HK-2 (cell line): Measurements from ENCODE around the gene RHBDF2.
"Not testable (repeated sequence)": the region's sequence is repeated elsewhere in the genome, so short reads cannot be mapped to it uniquely, and the experiment has no call there.

Experiments used
- DNase-seq: peaks from one replicate; pipeline ENCODE4 v3.0.0-alpha.2; 2018; ENCODE audit not compliant: unreplicated experiment

RHBDF2 gene

DNA sequence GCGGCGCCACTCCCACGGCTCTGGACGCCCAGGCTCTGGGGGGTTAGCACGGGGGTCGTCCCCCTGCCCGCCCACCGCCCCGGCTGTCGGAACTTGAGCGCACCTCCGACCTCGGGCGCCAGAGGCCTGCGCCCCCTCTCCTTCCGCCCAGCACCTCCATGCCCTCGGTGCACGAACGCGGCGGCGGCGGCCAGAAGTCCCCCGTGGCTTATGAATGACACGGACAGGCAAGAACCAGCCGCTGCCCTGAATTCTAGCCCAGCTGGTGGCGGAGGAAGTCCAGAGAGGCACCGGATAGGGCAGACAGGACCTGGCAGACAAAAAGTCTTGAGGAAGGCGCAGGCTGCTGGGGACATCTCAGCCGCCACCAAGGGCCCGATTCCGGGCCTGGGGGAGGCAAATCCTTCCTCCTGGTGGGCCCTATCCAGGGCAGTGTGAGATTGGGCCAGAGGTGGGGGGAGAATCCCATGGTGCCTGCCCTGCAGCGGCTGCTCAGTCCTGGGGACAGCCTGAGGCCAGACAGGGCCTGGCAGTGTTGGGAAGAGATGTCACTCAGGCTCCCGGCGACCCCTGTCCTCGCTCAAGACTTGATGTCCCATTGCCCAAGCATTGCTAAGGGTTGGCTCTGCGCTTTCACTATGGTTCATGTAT is 37.2 kb upstream of the RHBDF2 start:
- DNase-seq = no peak

GRCh38 chr17:76537578-76538280 is 36.5 kb upstream of the RHBDF2 start, which contains the start of gene CYGB:
TSS of gene CYGB (minus strand) at chr17:76537709. CDS start at chr17:76537542, 167 bp downstream.
- no peak for DNase-seq

DNA sequence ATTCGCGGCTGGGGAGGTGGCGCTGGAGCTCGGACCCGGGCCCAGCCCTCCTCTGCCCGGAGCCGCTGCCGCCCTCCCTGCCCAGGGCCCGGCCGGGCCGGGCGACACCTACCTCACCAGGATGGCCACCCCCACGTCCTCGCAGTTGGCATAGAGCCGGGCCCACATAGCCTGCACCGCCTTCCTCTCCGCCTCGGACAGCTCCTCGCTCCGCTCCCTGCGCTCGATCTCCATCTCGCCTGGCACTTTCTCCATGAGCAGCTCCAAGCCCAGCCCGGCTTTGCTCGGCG is 36.0 kb upstream of the RHBDF2 start:
- no peak for DNase-seq

GRCh38 chr17:76536511-76537287 is 35.5 kb upstream of the RHBDF2 start:
- no peak for DNase-seq

GRCh38 chr17:76535788-76536510 is 34.7 kb upstream of the RHBDF2 start:
- no peak for DNase-seq

- no peak for DNase-seq
Measured at GRCh38 chr17:76534831-76535732, 33.9 kb upstream of the RHBDF2 start.

DNA sequence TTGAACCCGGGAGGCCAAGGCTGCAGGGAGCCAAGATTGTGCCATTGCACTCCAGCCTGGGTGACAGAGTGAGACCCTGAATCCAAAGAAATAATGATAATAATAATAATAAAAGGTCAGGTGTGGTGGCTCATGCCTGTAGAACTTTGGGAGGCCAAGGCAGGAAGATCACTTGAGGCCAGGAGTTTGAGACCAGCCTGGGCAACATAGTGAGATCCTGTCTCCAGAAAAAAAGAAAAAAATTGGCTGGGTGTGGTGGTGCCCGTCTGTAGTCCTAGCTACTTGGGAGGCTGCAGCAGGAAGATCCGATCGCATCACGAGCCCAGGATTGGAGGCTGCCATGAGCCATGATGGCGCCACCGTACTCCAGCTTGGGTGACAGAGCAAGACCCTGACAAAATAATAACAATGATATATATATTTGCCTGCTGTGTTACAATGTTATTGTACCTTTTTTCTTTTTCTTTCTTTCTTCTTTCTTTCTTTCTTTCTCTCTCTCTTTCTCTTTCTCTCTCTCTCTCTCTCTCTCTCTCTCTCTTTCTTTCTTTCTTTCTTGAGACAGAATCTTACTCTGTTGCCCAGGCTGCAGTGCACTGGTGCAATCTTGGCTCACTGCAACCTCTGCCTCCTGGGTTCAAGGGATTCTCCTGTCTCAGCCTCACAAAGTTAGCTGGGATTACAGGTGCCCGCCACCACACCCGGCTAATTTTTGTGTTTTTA is 32.6 kb upstream of the RHBDF2 start:
- DNase-seq = not testable (repeated sequence)

DNA sequence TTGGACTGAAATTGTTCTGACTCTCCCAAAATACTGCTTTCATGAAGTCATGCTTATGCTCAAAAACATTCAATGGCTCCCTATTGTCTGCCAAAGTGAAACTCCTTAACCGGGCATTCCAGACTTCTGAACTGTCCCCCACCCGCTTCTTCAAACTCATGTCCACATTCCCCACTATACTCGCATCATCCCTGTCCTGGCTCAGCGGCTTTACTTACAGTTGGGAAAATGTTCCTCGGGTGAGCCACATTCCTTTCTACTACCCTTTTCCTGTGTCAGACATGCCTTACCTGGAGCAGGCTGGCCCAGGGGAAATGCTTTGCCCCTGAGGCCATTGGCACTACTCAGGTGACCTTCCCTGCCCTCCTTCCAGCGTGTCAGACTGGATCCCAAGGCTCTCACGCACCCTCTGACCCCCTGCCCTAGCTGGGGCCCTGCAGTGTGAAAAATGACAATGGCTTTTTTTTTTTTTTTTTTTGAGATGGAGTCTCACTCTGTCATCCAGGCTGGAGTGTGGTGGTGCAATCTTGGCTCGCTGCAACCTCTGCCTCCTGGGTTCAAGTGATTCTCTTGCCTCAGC is 30.9 kb upstream of the RHBDF2 start:
- DNase-seq = no peak

DNA sequence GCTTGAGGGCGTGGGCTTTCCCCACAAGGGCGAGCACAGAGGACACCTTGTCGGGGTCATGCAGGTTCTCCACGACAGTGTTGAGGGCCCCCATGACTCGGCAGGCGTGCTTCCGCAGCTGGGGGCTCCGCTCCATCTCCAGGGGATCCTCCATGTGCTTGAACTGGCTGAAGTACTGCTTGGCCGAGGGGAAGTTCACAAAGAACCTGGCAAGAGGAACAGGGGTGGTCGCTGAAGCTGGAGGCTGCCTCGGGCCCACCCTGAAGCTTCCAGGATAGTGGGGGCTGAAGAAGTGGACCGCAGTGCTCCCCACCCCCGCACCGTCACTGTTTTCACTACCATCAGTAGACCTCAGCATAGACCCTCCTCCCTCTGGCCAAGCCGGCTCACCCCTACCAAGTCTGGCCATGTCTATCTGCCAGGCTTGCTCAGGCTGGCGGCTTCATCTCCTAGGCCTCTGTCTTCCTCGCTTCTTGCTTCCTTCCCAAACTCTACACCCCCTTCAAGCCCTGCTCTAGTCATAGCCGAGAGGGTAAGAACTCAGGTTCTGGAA is 30.3 kb upstream of the RHBDF2 start:
- no peak for DNase-seq

DNA sequence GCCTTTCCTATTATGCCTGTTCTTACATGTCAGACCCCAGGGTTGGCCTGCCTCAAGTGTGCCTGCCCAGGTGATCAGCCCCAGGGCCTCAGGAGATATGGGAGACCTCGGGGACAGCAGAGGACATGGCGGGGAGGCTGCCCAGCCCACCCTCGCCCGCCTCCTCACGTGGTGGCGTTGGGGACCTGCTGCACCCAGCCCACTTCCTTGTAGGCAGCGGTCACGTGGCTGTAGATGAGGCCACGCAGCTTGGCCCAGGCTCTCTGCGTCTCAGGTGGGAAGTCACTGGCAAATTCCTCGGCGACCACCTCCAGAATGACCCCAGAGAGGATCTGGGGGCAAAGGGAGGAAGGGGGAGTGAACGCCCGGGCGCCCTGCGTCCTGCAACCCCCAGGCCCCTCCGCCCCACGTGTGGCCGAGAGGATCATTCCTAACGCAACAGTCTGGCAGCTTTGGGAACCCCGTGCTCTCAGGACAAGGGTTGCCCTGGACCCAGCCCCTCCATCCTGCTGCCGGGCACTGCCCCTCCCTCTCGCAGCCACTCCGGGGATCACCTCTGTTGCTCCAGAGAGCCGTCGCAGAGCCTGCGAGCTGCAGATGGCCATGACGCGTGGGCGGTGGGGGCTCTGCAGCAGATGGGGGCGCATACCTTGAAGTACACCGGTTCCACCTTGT is 29.7 kb upstream of the RHBDF2 start:
- DNase-seq = no peak

DNA sequence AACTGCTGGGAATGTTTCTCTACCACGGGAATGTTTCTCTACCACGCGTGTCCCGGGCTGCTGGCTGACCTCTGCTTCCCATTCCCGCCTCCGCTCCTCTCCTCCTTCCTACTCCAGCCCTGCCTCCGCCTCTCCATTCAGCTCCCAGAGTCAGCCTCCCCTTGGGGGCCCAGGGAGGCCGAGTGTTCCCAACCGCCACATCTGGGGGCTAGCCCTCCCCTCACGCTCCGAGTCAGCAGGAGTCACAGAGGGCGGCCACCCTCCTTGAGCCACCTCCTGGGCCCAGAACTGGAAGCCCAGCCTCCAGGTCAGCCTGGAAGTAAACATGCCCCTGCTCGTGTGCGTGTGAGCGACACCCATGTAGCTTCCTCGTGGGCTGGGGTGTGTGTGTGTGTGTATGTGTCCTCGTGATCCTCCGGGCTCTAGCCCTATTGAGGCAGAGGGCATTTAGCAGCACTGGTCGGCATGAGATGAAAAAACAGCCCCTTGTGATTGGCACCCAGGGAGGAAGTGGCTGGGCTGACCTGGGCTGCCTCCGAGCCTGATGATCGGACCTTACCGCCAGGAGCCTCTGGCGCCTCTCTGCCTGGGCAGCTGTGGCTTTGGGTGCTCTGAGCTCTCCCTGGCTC is 29.0 kb upstream of the RHBDF2 start:
- peak; percentile 33 for DNase-seq

GRCh38 chr17:76529224-76530094 is 28.2 kb upstream of the RHBDF2 start:
- no peak for DNase-seq

DNA sequence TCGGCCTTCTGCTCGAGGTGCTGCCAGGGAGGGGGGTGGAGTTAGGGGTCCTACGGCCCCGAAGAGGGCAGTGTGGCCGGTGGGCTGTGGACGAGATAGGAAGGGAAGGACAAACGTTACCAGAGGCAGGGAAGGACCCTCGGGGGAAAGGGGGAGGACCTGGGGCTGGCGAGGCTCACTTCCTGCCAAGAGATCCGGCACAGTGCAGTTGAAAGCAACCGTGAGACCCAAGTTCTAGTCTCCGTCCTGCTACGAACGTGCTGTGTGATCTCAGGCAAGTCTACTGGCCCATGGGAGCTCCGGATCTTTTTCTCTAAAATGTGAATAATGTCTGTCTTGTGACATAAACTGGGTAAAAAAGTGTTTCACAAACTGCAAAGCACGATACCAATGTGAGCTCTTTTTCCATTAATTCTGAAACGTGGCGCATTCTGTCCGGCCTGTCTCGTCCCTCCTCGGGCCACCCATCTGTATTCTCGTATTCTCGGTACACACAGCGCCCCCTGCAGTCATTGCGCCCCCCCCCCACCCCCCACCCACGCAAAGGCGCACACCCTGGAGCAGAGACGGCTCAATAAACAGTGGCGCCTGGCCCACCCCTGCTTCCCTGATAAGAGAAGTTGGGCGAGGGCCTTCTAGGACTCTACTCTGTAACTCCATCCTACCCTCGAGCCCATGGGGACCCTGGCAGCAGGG is 27.5 kb upstream of the RHBDF2 start:
- no peak for DNase-seq

- DNase-seq = no peak
Measured at GRCh38 chr17:76528156-76528527, 26.9 kb upstream of the RHBDF2 start.

- peak; percentile 82 for DNase-seq
Measured at GRCh38 chr17:76527430-76528111, 26.3 kb upstream of the RHBDF2 start.

- not testable (repeated sequence) for DNase-seq
Measured at GRCh38 chr17:76527016-76527415, 25.8 kb upstream of the RHBDF2 start.

DNA sequence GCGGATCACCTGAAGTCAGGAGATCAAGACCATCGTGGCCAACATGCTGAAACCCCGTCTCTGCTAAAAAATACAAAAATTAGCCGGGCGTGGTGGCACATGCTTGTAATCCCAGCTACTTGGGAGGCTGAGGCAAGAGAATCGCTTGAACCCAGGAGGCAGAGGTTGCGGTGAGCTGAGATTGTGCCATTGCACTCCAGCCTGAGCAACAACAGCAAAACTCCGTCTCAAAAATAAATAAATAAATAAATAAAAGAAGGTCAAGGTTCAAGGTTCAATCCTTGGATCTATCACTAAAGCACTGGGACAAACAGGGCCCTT is 24.2 kb upstream of the RHBDF2 start:
- not testable (repeated sequence) for DNase-seq
